GM19372 (cell line): Measurements from ENCODE around the gene PLCB1.

ENCODE experiments used
- ATAC-seq: cut with Tn5 transposase; IDR thresholded peaks from one replicate; pipeline ENCODE4 v1.9.1; 2021; ENCODE audit warnings: mild to moderate bottlenecking, low read depth, moderate library complexity; ENCODE audit not compliant: unreplicated experiment

Gene PLCB1

DNA sequence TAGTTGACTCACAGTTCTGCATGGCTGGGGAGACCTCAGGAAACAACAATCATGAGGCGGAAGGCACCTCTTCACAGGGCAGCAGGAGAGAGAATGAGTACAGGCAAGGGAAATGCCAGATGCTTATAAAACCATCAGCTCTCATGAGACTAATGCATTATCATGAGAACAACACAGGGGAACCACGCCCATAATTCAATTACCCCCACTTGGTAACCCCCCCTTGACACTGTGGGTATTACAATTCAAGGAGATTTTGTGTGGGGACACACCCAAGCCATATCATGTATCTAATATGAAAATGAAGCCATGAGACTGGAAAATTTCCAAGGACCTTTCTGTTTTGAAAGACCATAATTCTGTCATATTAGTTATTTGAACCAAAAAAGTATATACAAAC, 594.4 kb downstream of the PLCB1 start:
- ATAC-seq, result no peak

DNA sequence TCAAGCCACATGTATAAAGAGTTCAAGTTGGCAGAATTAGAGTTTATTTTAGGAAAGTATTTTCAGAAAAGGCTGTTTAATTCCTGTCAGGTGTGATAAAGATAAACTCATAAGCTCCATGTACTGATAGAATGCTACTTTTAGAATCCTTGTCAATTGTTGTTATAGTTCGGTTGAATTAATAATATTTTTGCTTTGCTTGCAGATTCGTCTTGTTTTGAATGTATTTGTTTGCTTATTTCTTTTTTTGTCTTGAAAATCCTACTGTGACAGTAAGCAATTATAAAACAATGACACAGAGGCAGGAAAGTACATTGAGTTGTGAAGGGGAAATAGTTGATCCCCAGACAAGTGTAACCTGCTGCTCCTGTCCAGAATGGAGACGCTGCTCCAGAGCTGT, 602.9 kb downstream of the PLCB1 start:
- ATAC-seq, result no peak

DNA sequence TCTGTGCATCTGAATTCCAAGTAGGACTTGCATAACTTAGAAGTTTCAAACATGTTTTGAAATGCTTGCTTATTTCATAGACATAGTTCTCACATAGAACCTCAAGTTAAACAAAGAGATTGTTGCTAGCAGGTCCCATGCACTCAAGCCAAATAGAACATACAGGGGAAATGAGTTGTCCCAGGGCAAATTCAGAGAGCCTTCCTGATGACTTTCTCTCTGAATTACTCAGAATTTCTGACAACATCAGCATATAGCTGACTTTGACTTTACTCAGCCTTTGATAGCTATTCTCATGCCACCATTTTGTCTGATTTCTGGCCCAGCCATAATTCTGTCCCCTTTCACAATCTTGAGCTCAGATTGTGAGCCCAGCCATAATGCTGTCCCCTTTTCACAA, 603.6 kb downstream of the PLCB1 start:
- no peak for ATAC-seq

DNA sequence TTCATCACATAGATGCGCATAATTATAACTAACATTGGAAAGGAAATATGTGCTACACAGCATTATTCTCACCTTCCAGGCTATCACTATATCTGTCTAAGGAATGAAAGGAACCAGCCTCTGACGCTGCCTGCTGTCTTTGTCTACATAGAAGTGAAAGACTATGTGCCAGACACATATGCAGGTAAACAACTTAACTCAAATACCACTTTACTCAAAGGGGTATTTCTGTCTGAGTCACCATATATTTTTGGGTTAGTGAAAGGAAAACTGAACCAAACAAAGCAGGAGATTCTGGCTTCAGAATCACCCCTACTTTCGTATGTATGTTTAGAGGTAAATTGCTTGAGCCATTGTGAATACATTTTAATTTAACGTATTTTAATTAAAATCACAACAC, 608.2 kb downstream of the PLCB1 start:
- no peak for ATAC-seq

DNA sequence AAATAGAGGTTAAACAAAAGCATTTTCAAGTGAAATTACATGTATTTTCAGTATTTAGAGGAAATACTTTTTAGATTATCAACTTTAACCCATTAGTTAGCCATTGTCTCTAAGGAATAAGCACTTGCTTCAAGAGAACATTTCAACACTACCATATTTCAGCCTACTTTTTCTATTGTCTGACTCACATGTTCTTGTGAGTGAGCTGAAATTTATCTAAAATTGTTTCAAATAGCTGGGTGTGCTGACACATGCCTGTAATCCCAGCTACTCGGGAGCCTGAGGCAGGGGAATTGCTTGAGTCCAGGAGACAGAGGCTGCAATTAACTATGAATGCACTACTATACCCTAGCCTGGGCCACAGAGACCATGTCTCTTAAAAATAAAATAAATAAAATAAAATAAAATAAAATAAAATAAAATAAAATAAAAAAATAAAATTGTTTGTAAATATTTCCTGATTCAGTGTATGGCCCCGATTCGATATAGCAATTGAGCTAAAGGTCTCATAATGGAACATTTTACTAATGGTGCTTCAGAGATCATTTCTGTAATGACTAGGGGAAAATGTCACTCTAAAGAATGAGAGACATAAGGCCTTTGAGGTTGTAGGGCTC, 612.3 kb downstream of the PLCB1 start:
- no peak for ATAC-seq

DNA sequence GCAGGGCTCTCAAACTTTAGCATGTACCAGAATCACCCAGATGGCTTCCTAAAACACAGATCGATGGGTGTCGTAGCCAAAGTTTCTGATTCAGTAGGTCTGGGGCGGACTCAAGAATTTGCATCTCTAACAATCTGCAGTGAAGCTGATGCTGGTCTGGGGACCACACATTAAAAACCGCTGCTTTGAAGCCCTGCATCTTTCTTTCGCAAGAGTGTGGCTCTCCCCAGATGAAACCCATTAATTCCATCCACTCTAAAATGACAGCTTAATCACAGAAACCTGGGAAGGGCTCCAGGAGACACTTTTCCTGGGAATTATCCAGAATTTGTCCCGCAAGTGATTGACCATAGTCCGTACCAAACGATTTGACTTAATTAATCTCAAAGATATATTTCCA, 617.0 kb downstream of the PLCB1 start:
- ATAC-seq, result no peak

DNA sequence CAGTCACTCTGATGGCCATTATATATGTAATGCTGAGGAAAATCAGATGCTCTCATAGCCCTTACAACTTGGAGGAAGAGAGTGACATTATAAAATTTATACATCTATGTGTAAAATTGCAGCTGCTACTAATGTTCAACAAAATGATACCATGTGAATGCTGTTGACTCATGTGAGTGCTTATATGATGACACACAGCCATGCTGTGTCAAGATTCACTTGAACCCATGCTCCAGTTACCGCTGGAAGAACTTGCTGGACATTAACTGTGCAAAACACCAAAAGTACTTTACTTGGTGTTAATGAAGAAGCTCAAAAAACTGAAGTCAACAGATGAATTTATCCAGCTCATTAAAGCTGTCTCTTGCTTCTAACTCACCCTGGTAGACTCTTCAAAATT, 617.9 kb downstream of the PLCB1 start:
- no peak for ATAC-seq

DNA sequence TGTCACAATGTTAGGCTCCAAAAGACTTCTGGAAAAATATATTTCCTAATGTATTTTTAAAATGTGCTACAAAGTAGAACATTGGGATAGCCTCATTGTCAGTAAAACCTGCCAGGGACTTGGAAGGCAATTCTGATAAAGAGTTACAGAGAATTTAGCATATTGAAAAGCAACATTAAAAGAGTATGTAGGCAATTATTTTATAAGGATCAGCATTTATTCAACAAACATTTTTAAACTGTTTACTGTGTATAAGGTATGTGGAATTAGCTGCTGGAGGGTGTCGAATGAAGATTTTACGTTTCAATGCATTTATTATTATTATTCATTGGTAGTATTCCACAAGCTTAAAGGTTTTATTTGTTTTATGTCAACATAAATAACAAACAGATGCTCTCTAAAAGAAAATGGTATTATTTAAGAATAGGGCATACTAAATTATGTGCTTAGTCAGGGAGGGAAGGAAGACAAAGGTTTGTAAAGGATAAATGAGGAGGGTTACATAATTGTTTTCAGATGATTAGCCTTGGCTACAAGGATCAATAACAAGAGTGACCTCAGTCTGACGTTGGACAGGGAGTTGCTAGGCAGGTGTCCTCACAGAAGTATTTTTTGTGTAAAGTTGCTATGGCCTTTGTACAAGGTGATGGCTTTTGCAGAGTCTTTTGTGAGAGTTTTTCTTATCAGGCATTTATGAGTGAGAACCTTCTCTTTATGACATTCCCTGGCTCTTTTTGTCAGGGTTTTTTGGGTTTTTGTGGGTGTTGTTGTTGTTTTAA, 623.5 kb downstream of the PLCB1 start:
- ATAC-seq, result no peak

DNA sequence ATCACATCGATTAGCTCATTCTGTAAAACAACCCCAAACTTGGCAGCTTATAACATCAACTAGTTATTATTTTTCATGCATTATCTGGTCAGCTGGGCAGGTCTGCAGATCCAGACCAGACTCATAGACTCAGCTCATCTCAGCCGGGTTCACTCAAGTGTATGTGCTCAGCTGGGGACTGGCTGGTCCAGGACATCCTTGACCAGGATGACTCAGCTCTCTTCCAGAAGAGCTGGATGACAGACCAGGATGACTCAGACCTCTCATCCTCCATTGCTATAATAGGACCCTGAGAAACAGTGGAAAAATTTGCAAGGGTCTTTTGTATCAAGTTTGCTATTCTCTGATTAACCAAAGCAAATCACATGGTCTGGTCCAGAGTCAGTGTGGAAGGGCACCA, 624.3 kb downstream of the PLCB1 start:
- no peak for ATAC-seq

DNA sequence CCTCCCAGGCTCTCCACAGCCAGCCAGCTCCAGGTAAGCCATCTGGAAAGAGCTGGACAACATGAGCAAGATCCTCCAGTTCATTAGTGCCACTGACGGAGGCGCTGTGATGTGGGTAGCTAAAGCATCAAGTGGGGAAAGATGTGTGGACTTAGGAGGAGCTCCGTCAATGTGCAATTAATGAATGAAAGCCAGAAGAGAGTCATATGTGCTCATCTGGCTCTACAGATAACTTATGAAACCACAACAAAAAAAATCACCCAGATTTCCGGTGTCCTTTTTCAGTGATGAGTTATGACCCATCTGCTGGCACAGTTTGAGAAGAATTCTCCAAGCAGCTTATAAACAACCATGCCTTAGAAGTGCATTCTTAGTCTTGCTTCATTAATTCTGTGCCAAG, 625.1 kb downstream of the PLCB1 start:
- ATAC-seq, result no peak

DNA sequence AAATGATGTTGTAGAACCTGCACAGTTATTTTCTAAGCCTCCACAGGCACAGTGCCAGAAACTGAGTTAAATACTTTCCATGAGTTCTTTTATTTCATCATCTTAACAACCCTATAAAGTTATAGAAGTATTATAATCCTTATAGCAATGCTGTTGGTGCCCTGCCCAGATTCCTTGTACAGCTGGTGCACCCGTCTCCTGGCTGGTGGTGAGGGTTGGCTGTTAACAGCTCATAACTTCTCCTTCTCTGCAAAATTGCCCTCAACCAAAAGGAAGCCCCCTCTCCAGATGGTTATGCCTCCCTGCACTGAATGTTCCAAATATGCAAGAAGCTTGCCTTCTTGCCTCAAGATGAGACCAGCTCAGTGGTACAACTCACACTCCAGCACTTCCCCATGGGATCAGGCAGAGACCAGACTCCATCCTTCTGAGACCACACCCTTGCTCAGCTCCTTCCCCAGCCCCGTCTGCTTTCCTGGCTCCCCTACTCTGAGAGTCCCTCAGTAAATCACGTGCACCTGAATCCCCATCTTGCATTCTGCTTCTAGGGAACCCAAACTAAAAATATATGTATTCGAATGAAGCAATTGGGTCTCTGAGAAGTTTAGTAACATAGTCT, 632.4 kb downstream of the PLCB1 start:
- ATAC-seq, result no peak

DNA sequence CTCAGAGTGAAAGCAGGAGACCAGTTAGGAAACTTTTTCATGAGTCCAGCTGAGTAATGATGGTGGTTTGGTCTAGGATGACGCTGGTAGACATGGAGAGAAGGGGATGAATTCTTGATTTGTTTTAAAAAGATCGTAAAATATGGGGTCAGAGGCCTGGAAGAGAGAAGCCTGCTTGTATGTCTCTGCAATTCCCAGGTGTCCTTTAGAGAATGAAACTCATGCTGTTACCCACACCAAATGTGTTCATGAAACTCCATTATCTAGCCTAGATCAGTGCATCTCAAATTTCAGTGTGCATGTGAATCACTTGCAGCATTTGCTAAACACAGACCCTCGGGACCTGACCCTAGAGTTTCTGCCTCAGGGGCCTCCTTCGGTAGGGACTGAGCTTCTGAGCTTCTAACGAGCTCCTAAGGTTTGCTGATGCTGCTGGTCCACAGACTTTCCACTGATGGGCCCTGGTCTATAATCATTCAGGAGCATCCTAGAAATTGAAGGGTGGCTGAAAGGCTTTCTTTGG, 634.9 kb downstream of the PLCB1 start:
- no peak for ATAC-seq

DNA sequence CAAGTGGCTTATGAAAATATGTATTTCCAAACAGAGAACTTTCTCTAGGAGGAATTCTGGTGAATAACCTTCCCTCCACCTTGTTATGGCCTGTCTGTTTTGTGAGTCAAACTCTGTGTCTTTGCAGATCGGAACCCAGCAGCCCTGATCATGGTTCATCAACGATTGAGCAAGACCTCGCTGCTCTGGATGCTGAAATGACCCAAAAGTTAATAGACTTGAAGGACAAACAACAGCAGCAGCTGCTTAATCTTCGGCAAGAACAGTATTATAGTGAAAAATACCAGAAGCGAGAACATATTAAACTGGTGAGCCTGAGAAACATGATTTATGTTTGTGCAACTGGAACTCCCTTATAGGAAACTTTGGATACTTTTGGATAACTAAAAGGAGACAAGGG, 642.3 kb downstream of the PLCB1 start:
- no peak for ATAC-seq

DNA sequence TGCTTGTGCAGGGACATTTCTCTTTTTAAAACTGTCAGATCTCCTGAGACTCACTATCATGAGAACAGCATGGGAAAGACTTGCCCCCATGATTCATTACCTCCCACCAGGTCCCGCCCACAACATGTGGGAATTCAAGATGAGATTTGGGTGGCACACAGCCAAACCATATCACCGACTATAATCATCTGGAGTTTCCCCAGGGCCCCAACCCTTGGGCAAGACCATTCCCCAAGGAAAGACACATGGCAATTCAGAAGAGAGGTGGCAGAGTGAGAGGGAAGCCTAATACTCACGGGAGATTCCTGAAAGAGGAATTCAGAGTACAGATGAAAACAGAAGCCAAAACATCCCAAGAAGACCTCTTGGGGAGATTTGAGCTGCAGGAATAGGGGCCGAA, 645.8 kb downstream of the PLCB1 start:
- no peak for ATAC-seq

DNA sequence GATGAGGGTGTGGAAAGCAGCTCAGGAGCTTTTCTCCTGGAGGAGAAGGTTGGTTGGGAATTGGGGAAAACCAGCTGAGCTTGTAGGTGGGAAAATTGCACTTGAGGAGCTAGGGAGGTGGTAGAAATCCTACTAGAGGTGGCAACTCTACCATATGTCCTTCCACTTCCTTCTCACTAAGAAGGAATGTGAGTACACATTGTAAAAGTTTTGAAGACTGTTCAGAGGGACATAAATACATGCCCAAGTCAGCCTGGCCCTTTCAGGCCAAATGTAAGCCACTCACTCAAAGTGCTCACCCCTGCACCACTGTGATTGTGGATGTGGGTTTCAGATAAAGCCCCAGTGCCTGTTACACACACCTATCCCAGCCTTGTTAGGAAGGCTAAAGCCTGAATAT, 646.3 kb downstream of the PLCB1 start:
- no peak for ATAC-seq

DNA sequence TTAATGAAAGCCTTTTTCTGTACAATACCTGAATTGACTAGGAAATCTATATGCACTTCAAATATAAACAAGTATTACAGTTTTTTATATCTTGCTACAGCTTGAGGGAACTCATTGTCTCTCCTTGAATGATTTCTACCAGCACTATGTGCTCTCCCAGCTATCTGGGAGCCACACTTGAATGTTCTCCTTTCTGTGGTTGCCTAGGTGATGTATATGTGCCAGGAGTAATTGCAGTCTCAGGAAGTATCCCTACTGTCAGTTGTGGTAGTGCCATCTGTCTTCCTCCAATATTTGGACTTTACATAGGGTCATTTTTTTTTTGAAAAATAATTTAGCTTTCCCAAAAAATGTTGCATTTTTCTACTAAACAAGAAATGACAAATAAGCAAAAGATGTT, 648.8 kb downstream of the PLCB1 start:
- ATAC-seq, result no peak

DNA sequence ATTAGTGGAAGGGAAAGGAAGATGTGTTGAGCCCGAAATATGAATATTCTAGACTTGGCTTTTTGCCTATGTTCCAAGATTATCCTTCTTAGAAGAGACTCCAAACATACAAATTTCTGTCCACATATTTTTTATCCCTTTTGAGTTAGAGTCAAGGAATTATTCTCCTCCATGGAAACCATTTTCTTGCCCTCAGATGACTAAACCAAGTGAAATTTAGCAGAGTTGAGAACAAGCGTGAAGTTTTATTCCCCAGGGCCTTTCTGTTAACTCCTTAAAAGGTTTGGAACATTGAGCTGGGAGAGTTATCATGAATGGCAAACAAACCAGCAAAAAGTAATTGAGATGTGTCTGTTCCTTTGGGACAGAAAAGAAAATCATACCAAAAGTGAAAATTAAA, 650.7 kb downstream of the PLCB1 start:
- no peak for ATAC-seq

DNA sequence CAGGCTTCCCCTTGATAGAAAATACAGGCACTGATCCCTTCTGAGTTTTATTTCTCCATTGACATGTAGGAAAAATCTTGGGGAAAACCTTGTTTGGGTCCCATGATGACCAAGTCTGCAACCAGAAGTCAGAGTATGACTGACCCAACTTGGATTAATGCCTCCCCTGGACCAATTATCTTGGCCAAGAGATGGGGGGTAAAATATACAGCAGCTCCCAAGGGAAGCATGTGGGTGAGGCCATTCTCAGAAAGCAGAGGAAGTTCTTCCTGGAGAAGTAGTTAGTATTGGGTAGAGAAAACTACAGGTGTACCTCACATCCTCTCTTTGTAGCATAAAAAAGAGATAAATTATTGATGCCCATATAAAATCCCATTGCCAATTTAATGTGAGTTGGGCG, 651.7 kb downstream of the PLCB1 start:
- ATAC-seq, result no peak

DNA sequence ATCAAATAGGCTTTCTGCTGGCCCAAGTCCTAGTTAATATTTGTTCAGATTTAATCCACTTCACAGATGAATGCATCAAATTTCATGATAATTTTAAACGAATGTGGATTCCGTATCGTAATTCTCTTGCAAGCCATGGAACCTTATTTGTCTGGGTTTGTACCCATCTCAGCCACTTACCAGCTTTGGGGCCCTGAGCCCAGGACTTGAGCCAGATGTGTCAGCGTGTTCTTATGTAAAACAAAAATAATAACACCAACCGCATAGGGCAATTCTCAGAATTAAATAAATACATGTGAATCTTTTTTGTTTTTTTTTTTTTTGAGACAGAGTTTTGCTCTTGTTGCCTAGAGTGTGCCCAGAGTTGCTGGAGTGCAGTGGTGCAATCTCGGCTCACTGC, 654.3 kb downstream of the PLCB1 start:
- no peak for ATAC-seq

DNA sequence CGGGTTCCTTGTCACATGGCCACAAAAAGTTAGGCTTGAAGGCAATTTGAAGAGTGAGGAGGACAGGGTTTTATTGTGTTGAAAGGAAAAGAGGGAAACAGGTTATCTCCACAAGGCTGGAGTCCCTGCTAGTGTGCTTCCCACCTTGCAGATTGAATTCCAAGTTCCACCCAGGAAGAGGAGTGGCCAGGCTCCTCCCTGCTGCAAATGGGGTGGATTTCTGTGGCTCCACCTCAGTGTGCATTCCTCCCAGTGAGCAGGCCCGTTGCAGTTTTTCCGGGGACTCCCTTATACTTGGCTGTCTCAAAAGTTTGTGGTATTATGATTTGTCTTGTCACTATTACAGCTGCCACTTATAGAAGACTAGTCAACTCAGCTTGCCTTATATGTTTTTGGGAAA, 655.0 kb downstream of the PLCB1 start:
- ATAC-seq, result no peak

DNA sequence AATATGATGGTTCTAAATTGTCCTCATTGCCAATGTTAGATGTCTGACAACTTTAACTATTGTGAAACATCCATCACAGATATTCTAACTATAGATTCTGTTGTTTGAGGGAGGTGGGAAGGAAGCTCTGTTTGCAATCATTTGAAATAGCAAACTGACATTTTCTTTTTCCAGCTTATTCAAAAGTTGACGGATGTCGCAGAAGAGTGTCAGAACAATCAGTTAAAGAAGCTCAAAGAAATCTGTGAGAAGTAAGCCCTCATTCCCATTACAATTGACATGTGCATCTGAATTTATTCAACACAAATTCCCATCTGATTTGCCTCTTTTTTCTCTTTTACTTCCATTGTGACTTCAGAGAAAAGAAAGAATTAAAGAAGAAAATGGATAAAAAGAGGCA, 656.2 kb downstream of the PLCB1 start:
- ATAC-seq, result no peak

DNA sequence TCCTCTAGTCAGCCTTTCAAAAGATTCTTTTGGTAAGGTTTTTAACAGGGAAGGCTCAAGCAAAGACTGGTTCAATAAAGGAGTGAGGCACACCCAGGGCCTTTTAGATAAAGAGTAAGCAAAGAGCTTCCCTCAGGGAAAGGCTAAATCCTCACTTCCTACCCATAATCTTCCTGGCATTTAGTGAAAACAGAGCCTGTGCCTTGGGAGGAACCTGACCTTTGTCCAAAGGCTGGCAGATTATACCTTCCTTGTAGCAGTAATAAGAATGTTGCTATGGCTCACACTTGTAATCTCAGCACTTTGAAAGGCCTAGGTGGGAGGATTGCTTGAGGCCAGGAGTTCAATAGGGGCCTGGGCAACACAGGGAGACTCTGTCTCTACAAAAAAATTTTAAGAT, 656.8 kb downstream of the PLCB1 start:
- no peak for ATAC-seq
